Stimulated activated CD4-positive, alpha-beta T cell treated with anti-CD3 and anti-CD28 coated beads, Interleukin-15, amount 100 ng/mL, for 48 hours (primary cell): ENCODE measurements around the gene ARHGAP6.

Source experiments
- DNase-seq, 2 donors: peaks; one replicate each; pipeline ENCODE4 v3.0.0-alpha.2; 2020; ENCODE audit warnings: low read depth in 2 of 2

Gene ARHGAP6

DNA sequence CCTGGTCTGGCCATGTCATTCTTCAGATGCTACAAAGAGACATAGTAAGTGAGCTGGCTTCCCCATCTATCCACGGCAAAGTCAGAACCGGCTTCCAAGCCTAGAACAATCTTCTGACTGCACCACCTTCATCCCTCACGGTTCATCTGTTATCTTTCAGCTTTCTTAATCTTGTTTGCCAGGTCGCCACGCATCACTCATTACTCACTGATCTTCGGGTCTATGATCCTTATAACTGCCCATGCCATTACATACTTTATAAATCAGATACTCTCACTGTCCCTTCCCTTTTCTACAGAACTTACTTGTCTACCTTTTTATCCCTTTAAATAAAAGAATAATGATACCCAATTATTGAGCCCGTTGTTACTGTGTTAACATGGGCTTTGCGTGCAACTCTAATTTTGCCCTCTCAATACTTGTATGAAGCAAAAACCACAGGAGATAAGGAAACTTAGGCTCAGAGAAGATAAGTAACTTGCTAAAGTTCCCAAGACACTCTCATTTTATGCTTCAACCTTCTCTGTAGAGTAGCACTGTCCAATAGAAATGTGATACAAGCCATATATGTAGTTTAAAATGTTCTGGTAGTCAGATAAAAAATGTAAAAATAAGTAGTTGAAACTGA, 200.8 kb downstream of the ARHGAP6 start:
- no peak for DNase-seq

DNA sequence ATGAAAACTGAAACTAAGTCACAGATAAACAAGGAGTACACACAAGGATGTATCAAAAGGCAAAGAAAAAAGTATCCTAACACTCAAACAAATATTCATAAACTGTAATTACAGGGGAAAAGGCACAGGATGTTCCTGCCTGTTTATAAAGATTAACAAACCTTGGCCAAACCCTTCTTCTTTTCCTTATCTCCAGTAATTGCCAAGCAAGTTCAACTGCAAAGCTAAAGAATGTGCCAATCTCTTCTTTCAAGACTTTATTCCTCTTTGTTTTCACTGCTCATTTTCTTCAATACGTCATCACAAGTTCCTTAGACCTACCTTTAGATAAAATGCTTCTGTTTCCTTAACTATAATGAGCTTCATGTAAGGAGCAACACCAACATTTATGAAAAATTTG, 201.3 kb downstream of the ARHGAP6 start:
- DNase-seq = no peak

DNA sequence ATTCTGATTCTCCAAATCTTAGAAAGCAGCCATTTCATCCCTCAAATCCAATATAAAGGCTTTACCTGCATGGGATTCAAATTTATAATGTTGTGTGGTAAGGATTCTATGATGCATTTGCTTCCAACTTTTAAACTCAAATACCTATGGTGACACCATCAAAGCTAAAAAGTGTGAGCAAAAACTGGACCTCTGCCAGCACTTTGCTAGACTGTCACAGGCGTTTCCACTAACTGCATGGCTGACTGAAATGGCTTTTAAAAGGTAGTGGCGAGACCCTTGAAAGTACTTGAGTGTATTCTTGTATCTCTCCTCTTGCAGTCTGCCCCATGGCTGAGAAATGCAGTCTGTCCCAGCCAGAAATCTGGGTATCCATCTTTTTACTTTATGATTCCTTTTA, 203.1 kb downstream of the ARHGAP6 start:
- no peak for DNase-seq

DNA sequence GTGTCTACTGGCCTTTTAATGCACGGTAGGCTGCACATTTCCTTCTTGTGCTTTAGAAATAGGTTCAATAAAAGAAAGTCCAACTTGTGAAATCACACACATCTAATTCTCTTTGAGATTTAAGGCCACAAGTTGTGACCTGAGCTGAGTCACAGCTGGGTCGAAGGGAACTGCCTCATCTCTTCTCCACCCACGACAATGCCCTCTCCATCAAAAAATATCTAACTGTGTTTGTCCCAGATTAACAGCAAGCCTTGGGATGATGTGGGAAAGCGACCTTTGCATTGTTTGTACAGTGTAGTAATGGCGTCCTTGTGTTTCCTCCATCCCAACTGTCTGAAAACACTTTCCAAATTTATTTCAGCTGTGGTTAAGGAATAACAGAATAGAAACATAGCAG, 203.6 kb downstream of the ARHGAP6 start:
- no peak for DNase-seq

DNA sequence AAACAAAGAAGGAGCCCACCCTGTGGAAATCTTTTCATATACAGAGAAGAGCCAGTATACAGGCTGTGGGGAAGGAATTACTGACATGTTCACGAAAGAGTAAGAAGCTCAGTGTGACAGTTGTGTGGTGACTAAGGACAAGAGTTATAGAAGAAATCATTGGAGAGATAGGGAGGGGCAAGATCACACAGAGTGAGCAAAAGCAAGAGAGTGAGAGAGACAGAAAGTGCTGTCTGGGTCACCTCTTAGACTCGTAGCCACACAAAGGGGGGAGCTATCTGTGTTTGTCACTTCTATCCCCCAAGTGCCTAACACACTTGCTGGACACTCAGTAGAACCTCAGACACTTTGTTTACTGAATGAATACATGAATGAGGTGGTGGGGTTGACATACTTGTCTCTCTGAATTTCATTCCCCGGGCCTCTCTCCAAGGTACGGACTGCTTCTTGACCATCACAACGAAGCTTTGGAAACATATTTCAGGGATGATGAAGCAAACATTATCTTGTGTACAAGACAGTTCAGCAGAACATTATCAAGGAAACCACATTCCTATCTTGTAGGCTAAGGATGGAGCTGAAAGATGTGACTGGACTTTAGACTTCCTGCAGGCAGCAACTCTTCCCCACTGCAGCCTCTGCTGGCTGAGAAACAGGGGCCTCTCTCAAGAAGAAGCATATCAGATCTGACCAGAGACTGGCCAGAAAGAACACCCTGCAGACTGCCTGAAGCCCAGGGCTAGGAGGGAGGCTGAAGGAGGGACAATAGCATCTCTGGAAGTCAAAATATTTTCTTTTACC, 204.3 kb downstream of the ARHGAP6 start:
- no peak for DNase-seq

DNA sequence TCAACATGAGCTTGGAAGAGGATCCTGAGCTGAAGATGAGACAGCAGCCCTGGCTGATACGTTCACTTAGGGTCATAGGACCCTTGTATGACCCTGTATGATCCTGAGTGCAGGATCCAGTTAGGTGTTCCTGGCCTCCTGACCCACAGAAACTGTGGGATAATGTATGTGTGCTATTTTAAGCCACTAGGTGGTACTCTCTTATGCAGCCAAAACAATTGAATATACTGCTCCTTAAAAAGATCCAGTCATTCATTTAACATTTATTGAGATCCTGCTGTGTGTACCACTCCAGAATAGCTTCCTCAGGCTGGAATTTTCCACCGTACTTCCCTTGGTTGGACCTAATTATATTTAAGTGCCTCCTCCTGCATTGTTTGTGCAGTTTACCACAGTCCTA, 205.4 kb downstream of the ARHGAP6 start:
- DNase-seq = no peak

DNA sequence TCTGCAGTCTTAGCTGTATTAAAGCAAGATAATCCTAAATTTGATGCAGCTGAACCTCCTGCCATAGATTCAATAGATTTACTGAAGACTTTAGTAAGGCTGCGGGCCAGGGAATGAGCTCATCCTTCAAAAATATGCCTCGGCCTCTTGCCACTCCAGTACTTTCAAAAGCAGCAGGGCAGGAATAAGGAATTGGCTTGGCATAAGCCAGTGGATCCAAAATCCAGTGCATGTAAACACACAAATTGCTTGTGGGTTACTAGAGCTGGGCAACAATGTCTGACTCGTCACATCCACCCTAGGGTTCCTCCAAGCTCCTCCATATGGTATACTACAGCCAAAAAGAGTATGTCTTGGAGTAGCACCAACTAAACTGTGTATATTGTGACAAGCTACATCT, 207.6 kb downstream of the ARHGAP6 start:
- DNase-seq = no peak

DNA sequence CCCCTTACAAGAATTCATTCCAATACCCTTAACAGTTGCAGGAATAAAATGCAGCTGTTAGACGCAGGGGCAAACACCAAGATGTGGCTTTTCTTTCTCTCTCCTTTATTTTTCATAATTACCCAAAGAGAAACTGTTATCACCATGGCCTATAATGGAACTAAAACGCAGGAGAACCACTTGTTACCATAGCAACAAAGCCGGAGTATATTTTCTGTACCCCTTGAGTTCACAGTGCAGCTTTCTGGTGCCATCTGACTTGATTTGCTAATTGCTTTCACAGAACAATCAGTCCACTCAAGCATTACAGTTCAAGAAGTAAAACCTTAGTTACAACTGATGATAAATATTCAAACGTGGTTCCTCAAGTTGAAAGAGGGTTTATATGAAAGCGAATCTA, 214.6 kb downstream of the ARHGAP6 start:
- no peak for DNase-seq

DNA sequence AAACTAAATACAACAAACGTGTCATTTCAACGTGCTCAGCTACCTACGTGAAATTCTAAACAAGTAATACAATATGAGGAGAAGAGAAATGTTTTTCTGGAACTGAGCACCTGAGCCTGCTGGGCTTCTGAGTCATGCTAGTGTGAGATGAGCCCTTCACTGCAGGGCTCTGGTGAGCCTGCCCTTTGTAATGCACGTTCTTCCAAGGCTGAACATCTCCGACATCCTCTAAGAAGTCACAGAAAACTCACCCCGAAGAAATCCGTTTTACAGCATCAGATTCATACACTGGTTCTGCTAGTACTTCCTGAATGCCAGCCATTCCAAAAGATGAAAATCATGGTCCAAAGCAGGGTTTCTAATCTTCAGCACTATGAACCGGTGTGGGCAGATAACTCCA, 215.4 kb downstream of the ARHGAP6 start:
- DNase-seq = no peak

DNA sequence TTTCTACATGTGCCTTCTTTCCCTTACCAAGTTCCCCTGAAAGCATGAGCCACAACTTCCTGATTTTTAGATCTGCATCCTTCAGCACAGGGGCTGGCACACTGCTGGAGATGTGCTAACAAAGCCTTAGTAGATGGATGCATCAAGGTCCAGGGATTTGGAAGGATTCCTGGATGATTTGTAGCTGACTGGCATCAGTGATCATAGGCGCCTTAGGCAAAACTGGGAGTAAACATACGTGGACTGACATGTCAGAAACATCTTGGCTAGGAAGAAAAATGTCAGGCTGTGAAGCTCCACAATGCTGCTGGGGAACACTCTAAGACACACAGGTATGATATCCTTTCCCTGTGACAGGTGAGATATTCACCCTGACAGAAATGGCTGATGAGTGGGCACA, 216.1 kb downstream of the ARHGAP6 start:
- DNase-seq = no peak

DNA sequence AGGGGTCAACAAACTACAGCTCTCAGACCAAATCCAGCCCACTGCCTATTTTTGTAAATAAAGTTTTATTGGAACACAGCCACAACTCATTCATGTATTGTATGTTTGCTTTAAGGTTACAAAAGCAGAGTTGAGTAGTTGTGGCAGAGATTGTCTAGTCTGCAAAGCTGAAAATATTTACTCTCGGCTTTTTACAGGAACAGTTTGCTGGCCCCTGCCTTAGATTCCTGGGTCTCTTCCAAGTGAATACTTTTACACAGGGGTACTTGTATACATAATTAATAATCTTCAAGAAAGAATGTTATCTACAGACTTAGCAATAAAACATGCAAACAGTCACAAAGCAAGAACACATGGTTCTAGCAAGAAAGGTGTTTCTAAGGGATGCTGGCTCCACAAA, 218.3 kb downstream of the ARHGAP6 start:
- no peak for DNase-seq

DNA sequence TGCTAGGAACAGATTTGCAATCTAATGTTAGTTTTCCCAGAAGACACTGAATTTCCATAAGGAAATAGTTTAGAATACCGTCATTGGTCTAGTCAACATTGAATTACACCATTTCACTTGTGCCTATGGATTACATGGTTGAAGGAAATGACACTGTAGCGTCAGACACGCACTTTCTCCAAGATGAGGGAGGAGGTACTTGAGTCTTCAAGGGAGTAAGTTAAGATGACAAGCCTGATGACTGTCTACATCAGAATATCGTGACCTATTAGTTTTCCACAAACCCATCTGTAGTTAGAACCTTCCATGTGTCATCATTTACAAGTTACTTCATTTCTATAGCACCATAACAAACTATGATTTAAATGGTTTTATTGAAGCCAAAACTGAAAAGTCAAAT, 218.8 kb downstream of the ARHGAP6 start:
- no peak for DNase-seq

DNA sequence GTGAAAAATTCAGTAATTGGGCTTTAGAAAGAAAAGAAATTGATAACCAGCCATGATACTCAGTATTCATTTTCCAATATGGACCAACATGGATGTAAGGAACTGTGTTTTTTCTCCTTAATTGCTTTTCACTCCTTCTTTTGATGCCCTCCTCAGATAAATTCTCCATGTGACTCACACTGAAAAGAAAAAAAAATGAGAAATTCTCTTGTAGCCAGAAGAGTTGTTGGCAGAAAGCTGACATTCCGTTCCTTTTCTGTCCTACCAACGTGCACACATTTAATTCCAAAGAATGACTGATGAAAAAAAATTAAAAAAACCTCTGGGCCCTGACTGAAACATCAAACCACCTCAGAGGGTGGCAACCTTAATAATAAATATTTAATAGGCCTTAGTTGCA, 219.4 kb downstream of the ARHGAP6 start:
- DNase-seq = no peak

DNA sequence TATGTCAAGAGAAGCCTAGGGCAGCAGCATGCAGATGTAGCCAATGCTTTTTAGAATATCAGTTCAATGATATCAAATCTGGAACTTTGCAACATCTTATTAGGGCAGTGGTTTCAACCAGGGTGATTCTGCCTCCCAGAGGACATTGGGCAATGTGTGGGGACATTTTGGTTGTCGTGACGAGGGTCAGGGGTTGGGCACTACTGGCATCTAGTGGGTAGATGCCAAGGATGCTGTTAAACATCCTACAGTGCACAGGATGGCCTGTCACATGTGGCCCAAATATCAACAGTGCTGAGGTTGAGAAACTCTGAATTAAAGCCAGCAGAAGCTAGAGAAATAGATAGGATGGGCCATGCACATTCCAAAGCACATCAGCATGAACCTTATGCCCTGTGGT, 220.2 kb downstream of the ARHGAP6 start:
- DNase-seq = no peak

DNA sequence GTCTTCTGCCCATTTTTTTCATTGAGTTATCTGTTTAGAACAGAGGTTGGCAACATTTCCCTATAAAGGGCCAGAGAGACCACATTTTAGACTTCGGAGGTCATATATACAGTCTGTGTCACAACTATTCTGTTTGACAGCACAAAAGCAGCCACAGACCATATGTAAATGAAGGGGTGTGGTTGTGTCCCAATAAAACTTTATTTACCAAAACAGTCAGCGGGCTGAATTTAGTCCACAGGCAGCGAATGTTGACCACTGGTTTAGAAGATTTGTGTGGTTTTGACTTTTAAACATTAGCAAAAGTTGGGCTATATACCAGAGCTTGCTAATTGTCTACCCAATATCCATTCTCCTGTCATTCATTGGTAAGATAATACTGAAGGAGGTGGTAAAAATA, 221.7 kb downstream of the ARHGAP6 start:
- DNase-seq = no peak

DNA sequence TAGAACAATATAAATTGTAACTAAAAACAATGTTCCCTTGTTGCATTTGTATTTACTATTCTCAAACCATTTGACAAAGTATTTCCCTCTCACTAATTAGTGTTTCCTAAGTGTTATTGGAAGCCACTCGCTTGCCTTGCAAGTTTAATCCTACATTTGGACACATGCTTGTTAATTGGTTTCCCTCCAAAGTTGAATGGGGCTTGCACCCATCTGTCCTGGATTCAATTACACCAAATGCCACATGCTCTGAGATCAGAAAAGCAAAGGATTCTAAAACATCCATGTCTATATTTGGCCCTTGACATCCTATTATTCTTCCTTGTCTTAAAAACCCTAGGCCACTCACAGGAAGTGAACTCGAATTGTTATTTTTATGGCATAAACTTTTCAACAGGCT, 225.9 kb downstream of the ARHGAP6 start:
- no peak for DNase-seq

DNA sequence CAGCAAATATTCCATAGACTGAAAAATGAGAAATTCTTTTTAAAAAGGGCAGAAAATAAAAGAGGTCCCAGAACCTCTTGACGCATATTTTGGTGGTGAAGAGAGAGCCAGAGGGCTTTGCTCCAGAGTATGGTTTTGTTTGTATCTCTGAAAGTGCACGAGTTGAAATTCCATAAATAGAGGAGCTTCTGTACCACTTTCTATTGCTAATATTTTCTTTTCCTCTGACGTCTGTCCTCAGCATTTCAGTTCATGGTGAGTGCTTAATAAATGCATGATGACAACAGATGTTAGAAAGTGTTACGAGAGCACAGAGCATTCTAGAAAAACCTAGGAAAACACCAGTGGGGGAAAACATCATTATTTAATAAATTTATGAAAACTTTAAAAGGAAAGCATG, 227.0 kb downstream of the ARHGAP6 start:
- DNase-seq = no peak

DNA sequence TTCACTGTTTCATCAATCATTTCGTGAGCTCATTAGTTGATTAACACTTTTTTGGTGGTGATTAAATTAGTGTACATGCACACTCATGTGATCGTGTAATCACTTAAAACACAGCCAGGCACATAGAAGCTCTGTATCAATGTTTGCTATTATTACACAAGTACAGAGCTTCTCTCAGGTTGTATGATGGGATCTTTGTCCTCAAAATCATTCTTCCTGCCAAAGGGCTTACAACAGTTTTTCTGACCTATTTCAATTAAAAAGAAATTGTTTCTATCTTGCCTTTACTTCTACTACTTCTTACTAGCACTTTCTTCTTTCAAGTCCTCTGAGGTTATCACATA, 227.4 kb downstream of the ARHGAP6 start:
- DNase-seq = no peak

DNA sequence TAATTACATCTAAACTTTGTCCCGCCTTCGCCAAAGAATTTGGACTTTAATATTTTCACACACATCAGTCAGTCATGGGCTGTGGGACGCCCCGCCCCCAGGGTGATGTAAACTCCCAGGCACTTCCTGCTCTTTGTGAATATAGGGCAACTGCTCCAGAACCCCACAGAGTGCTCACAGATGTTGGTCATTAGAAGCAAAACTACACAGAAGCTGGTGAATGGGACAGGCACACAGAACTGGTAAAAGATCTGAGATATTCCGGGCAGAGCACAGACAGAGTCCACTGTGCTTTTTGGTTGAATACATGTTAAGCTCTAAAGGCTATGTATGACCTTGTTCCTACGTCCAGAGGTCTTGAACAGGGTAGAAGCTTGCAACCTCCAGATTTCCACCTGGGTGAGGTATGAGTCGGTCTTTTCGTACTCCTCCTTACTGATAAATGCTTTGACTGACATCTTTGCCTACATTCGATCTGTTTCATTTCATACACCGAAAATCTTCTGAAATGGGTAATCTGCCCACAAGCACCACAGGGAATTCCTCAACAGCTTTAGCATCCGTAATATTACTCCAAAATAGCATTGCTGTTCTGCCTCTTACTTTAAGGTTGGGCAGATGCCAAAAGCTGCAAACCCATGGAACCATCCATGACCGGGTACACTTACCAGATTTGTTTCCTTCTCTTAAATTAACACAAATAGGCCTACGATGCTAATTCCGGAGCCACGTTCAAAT, 227.9 kb downstream of the ARHGAP6 start:
- DNase-seq = no peak

DNA sequence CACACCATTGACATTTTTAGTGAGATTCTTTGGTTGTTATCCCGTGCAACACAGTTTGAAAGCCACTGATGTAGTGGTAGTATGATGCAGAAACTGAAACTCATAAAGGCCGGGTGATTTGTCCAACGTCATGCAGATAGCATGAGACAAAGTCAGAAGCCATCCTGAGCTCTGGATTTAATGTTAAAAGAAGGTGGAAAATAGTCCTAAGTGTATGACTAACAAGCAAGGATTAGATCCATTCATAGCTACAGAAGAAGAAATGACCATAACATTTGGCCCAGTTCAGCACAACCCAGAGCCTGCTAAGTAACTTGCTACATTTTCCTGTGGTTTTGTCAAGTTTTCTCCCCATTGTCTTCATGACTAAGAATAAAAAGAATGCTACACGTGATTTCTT, 230.2 kb downstream of the ARHGAP6 start:
- no peak for DNase-seq

DNA sequence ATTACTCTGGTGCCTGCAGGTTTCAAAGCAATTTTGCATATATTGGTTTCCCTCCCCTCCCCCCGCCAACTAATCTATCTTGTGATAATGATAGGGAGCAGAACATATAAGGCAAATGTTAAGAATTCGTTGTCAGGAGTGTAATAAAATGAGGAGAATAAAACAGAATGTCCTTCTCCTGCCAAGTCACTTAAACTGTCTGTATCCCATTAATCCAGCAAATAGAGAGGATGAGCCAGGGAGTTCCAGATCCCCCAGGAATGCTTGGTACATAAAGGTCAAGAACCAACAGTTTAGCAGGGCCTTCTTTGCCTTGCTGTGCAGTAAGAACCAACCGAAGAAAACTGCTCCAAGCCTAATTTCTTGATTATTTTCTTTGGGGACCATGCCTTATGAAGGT, 231.1 kb downstream of the ARHGAP6 start:
- DNase-seq = no peak

DNA sequence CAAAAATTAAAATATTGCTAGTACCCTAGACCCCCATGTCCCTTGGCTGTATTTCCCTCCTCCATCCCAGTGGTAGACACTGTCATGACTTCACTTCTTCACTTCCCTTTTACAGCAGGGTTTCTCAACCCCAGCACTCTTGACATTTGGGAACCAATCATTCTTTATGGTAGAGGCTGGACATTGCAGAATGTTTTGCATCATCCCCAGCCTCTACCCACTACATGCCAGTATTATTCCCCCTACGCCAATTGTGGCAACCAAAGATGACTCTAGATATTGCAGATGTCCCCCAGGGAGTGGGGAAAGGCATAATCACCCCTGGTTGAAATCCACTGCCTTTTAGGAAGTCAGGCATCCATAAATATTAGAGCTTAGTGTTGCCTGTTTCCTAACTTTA, 233.9 kb downstream of the ARHGAP6 start:
- no peak for DNase-seq

DNA sequence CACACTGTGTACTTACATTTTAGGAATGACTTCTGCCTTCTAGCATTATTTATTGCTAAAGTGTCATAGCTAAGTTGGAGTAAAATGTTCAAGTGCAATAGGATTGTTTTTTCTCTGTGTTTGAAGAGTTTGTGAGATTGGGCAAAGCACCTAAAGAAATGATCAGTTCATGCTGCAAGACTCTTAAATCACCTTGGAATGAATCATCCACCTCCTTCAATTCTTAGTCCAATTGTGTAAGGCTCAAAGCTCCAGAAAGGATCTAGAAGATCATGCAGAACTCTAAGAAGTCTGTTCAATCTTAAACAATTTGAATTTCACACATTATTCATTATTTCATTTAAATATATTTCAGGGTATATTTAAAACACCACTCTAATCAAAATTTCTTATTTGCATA, 235.4 kb downstream of the ARHGAP6 start:
- no peak for DNase-seq
